ENCODE data around the gene ICAM3.

The ICAM3 gene

DNA sequence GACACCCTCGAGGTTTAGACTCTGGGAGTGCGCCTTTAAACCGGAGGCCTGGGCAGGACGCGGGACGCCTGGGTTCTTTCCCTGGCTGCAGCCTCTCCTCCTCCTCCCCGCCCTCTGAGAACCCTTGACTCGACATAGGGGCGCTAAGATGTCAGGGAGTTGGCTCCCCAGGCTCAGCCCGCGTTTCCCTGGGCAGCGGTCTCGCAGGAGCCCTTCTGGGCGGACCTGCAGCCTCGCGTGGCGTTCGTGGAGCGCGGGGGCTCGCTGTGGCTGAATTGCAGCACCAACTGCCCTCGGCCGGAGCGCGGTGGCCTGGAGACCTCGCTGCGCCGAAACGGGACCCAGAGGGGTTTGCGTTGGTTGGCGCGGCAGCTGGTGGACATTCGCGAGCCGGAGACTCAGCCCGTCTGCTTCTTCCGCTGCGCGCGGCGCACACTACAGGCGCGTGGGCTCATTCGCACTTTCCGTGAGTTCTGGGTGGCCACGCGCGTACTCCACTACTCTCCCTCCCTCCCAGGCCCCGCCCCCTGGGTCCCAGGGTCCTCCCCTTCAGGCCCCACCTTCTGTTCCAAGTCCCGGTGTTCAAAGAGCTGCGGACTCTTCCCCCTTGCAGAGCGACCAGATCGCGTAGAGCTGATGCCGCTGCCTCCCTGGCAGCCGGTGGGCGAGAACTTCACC lies 48.4 kb downstream of the ICAM3 start:
- DNase-seq = peak in 5 of 6 experiments; percentile 28 to 49 (median 31)

DNA sequence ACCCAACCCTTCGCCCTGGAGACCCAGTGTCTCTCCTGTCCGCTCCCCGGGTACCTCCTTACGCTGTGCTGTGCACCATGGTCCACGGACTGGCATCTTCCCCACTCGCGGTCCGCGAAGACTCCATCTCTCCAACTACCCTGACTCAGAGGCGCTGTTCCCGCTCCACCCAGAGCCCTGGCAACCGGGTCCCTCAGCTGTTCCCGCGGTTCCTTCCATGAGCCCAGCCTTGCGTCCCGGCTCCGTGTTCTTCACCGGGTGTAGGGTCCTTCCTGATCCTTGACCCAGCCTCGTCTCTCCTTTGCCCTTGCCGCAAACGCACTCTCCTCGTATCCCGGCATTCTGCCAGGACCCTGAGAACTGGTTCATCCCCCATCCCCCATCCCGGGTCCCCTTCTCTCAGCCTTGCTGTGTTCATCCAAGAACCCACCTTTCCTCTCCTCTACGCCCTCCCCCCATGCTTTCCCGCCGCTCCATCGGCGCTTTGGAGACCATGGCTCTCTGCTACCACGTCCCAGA lies 49.0 kb downstream of the ICAM3 start:
- DNase-seq = no peak

DNA sequence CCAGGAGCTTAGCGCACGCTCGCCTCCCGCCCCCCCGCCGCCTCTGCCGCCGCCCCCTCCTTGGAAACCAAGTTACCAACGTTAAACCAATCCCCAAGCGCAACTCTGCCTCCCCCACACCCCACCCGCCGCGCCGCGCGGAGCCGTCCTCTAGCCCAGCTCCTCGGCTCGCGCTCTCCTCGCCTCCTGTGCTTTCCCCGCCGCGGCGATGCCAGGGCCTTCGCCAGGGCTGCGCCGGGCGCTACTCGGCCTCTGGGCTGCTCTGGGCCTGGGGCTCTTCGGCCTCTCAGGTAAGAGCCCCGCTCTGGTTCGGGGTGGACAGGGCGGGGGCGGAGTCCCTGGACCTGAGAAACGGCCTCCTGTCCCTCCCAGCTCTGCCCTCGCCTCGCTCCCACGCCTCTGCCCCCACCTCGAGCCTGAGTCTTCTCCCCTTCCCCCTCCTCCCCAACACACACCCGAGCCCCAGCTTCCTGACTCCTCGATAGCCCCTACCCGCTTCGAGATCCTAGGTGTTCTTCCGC lies 49.5 kb downstream of the ICAM3 start, which contains the start of gene ICAM5:
Gene ICAM5, plus strand, starts transcription at position 117 of the 521 bp plus-strand sequence. Its CDS starts 92 bp downstream, at position 209.
- DNase-seq = peak in 3 of 6 experiments; percentile 12 to 43 (median 24)

DNA sequence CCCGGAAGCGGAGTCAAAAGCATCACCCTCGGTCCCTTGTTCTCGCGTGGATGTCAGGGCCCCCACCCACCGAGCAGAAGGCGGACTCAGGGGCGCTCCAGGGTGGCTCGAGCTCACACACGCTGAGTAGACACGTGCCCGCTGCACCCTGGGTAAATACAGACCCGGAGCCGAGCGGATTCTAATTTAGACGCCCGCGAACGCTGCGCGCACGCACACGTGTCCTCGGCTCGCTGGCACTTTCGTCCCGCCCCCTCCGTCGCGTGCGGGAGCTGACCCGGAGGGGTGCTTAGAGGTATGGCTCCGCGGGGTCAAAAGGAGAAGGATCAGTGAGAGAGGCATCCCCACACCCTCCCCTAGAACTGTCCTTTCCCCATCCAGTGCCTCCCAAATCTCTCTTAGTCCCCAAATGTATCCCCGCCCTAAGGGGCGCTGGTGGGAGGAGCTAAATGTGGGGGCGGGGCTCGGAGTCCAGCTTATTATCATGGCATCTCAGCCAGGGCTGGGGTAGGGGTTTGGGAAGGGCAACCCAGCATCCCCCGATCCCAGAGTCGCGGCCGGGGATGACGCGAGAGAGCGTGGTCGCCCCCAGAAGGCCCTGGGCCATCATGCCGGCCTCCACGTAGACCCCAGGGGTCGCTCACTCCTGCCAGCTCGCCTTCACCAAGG lies 50.1 kb downstream of the ICAM3 start:
- peak in 5 of 6 experiments; percentile 20 to 64 (median 44) for DNase-seq

DNA sequence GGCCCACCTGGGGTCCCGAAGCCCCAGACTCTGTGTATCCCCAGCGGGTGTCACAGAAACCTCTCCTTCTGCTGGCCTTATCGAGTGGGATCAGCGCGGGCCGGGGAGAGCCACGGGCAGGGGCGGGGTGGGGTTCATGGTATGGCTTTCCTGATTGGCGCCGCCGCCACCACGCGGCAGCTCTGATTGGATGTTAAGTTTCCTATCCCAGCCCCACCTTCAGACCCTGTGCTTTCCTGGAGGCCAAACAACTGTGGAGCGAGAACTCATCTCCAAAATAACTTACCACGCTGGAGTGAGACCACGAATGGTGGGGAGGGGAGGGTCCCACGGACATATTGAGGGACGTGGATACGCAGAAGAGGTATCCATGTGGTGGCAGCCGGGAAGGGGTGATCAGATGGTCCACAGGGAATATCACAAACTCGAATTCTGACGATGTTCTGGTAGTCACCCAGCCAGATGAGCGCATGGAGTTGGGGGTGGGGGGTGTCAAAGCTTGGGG lies 50.7 kb downstream of the ICAM3 start:
- peak in 2 of 6 experiments; percentile 4 to 8 for DNase-seq

DNA sequence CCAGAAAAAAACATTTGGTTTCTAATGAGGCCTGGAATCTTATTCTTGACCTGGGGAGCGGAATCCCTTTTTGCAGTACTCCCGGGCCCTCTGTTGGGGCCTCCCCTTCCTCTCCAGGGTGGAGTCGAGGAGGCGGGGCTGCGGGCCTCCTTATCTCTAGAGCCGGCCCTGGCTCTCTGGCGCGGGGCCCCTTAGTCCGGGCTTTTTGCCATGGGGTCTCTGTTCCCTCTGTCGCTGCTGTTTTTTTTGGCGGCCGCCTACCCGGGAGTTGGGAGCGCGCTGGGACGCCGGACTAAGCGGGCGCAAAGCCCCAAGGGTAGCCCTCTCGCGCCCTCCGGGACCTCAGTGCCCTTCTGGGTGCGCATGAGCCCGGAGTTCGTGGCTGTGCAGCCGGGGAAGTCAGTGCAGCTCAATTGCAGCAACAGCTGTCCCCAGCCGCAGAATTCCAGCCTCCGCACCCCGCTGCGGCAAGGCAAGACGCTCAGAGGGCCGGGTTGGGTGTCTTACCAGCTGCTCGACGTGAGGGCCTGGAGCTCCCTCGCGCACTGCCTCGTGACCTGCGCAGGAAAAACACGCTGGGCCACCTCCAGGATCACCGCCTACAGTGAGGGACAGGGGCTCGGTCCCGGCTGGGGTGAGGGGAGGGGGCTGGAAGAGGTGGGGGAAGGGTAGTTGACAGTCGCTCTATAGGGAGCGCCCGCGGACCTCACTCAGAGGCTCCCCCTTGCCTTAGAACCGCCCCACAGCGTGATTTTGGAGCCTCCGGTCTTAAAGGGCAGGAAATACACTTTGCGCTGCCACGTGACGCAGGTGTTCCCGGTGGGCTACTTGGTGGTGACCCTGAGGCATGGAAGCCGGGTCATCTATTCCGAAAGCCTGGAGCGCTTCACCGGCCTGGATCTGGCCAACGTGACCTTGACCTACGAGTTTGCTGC lies 52.4 kb downstream of the ICAM3 start, which contains the start of gene ICAM4:
Gene ICAM4, plus strand, starts transcription at position 153 of the 935 bp plus-strand sequence. Its CDS starts 58 bp downstream, at position 211.
- DNase-seq = peak in 3 of 6 experiments; percentile 22 to 28 (median 24)

DNA sequence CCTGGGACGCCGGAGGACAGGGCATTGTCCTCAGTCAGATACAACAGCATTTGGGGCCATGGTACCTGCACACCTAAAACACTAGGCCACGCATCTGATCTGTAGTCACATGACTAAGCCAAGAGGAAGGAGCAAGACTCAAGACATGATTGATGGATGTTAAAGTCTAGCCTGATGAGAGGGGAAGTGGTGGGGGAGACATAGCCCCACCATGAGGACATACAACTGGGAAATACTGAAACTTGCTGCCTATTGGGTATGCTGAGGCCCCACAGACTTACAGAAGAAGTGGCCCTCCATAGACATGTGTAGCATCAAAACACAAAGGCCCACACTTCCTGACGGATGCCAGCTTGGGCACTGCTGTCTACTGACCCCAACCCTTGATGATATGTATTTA lies 54.0 kb downstream of the ICAM3 start:
- no peak for DNase-seq

DNA sequence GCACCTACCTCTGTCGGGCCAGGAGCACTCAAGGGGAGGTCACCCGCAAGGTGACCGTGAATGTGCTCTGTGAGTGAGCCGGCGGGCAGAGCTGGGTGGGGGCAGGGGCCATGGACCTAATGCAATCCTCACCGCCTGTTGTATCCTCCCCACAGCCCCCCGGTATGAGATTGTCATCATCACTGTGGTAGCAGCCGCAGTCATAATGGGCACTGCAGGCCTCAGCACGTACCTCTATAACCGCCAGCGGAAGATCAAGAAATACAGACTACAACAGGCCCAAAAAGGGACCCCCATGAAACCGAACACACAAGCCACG lies 54.5 kb downstream of the ICAM3 start:
- DNase-seq = no peak

DNA sequence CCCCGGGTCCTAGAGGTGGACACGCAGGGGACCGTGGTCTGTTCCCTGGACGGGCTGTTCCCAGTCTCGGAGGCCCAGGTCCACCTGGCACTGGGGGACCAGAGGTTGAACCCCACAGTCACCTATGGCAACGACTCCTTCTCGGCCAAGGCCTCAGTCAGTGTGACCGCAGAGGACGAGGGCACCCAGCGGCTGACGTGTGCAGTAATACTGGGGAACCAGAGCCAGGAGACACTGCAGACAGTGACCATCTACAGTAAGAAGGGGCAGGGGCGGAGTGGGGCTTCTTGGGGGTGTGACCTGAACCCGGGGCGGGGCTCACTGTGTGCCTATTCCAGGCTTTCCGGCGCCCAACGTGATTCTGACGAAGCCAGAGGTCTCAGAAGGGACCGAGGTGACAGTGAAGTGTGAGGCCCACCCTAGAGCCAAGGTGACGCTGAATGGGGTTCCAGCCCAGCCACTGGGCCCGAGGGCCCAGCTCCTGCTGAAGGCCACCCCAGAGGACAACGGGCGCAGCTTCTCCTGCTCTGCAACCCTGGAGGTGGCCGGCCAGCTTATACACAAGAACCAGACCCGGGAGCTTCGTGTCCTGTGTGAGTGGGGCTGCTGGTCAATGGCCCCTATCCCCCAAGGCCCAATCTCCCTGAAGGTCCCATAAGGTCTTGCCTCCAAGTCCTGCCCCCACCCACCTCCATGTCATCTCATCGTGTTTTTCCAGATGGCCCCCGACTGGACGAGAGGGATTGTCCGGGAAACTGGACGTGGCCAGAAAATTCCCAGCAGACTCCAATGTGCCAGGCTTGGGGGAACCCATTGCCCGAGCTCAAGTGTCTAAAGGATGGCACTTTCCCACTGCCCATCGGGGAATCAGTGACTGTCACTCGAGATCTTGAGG lies 55.1 kb downstream of the ICAM3 start:
- no peak for DNase-seq

Measured in stimulated activated naive CD4-positive, alpha-beta T cell (primary cell).